ENCODE measurements around the gene ASB5.
"Not testable (repeated sequence)": the region's sequence is repeated elsewhere in the genome, so short reads cannot be mapped to it uniquely, and the experiment has no call there.

ASB5 gene

GRCh38 chr4:176292920-176293319 lies 23.9 kb upstream of the ASB5 start:
- no peaks in the 10 kb centered on the region for H3K4me1 Mint-ChIP-seq (ENCODE audit: low read depth)
- no peak overlapping the region for H3K27ac Mint-ChIP-seq
- no peaks in the 10 kb centered on the region for H3K27me3 Mint-ChIP-seq
- no peak overlapping the region for H3K4me3 Mint-ChIP-seq
- H3K36me3 Mint-ChIP-seq (ENCODE audit: low read depth), result no peaks in the 10 kb centered on the region
- H3K9me3 Mint-ChIP-seq, result no peaks in the 10 kb centered on the region
- intact Hi-C loops (cut with micrococcal nuclease), result no loop called here

- no peaks in the 10 kb centered on the region for H3K36me3 Mint-ChIP-seq (ENCODE audit: low read depth)
- no peaks in the 10 kb centered on the region for H3K4me1 Mint-ChIP-seq (ENCODE audit: low read depth)
- H3K27ac Mint-ChIP-seq, result no peak overlapping the region
- no peak overlapping the region for H3K4me3 Mint-ChIP-seq
- intact Hi-C loops (cut with micrococcal nuclease), result no loop called here
- no peaks in the 10 kb centered on the region for H3K27me3 Mint-ChIP-seq
- H3K9me3 Mint-ChIP-seq, result no peaks in the 10 kb centered on the region
Measured at GRCh38 chr4:176291748-176292147, 22.7 kb upstream of the ASB5 start.

GRCh38 chr4:176290520-176290919 lies 21.5 kb upstream of the ASB5 start:
- no peak overlapping the region for H3K4me3 Mint-ChIP-seq
- intact Hi-C loops (cut with micrococcal nuclease), result no loop called here
- no peak overlapping the region for H3K27ac Mint-ChIP-seq
- no peaks in the 10 kb centered on the region for H3K9me3 Mint-ChIP-seq
- no peaks in the 10 kb centered on the region for H3K27me3 Mint-ChIP-seq
- no peaks in the 10 kb centered on the region for H3K36me3 Mint-ChIP-seq (ENCODE audit: low read depth)
- H3K4me1 Mint-ChIP-seq (ENCODE audit: low read depth), result no peaks in the 10 kb centered on the region

DNA sequence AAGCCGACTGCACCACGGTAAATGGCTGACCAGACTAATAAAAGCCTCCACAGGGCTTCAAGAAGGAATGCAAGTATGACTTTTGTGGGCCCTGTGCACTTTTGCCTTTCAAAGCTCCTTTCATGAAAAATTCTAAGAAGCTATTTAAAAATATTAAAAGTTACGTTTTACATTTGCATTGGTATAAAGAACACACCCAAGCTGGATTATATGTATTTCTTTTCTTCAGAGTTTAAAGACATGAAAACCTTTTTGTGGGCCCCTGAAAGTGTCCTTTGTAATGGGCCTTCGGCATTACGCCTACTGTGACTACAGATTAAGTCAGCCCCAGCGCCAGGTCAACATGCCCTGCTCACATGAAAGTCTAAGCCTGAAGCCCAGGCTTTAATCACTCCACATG lies 20.5 kb upstream of the ASB5 start:
- H3K4me3 Mint-ChIP-seq, result no peak overlapping the region
- no peak overlapping the region for H3K27ac Mint-ChIP-seq
- no peaks in the 10 kb centered on the region for H3K9me3 Mint-ChIP-seq
- no peaks in the 10 kb centered on the region for H3K4me1 Mint-ChIP-seq (ENCODE audit: low read depth)
- no peaks in the 10 kb centered on the region for H3K36me3 Mint-ChIP-seq (ENCODE audit: low read depth)
- intact Hi-C loops (cut with micrococcal nuclease), result no loop called here
- H3K27me3 Mint-ChIP-seq, result no peaks in the 10 kb centered on the region

DNA sequence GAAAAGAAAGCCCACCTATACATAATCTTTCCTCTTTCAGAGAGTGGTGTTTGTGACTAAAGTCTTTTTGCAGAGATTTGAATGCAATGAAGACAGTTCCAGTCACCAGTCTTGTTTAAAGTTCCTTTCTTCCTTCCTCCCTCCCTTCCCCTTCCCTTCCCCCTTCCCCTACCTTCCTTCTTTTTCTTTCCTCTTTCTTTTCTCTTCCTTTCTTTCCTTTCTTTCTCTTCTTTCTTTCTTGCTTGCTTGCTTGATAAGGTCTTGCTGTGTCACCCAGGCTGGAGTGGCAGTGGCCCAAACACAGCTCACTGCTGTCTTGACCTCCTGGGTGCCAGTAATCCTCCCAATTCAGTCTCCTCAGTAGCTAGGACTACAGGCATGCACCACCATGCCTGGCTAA lies 19.0 kb upstream of the ASB5 start:
- Mint-ChIP-seq H3K4me3 (no peak overlapping the region), H3K27me3 (no peaks in the 10 kb centered on the region), H3K36me3 (ENCODE audit: low read depth) (no peaks in the 10 kb centered on the region), H3K4me1 (ENCODE audit: low read depth) (no peaks in the 10 kb centered on the region), H3K27ac (no peak overlapping the region), H3K9me3 (no peaks in the 10 kb centered on the region)
- intact Hi-C loops (cut with micrococcal nuclease), result no loop called here

DNA sequence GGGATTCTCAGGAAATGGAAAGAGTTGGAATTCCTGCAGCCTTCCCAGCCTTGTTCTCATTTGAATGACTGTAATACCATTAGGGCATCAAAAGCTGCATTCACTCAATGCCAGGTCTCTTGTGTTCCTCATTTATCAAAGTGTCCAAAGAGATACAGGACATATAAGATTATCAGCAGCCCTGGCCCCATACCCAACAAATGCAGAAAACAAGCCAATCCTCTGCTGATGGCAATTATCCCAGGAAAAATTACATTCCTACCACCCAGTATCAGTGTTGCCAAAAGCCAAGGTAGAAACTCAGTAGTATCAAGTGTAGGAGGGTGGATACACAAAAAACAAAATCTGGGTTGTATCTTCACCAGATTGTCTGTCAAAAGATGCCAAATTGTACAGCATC lies 18.5 kb upstream of the ASB5 start:
- Mint-ChIP-seq H3K27me3 (no peaks in the 10 kb centered on the region), H3K4me3 (no peak overlapping the region), H3K36me3 (ENCODE audit: low read depth) (no peaks in the 10 kb centered on the region), H3K4me1 (ENCODE audit: low read depth) (no peaks in the 10 kb centered on the region), H3K9me3 (no peaks in the 10 kb centered on the region), H3K27ac (no peak overlapping the region)
- intact Hi-C loops (cut with micrococcal nuclease), result no loop called here

GRCh38 chr4:176286728-176287127 lies 17.7 kb upstream of the ASB5 start:
- H3K4me1 Mint-ChIP-seq (ENCODE audit: low read depth), result no peaks in the 10 kb centered on the region
- intact Hi-C loops (cut with micrococcal nuclease), result no loop called here
- no peaks in the 10 kb centered on the region for H3K27me3 Mint-ChIP-seq
- no peaks in the 10 kb centered on the region for H3K9me3 Mint-ChIP-seq
- no peaks in the 10 kb centered on the region for H3K36me3 Mint-ChIP-seq (ENCODE audit: low read depth)
- H3K27ac Mint-ChIP-seq, result no peak overlapping the region
- no peak overlapping the region for H3K4me3 Mint-ChIP-seq

- intact Hi-C loops (cut with micrococcal nuclease), result not testable (repeated sequence)
Measured at GRCh38 chr4:176279560-176279959, 10.5 kb upstream of the ASB5 start.

DNA sequence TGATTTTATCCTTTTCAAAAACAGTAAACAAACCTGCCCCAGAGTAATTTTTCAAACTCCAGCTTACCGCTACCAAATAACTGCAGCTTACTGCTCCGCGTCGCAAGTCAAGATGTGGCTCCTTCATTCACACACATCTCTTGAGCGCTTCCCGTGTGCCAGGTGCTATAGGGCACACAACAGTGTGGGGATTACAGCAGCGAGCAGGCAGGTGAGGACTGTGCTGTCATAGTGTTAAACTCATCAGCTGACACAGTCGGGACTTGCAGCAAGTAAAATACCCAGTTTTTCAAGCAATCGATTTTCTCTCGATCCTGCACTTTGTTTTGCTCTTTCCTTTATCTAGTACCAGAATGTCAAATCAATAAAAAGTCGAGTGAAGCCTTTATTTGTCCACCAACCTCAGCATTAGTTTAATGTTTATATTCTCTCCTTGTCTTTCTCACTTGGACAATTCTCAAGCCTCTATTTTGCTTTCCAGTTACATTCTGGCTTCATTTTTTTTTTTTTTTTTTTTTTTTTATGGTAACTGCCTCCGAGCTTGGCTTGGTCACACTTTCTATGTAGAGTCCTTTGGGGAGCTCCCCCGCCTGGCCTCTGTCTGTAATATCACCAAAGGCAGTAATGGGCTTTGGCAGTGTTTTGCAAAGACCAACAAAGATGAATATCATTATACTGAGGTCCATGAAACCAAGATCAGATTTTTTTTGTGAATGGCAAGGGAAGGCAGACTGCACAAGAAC lies 8.3 kb upstream of the ASB5 start:
- intact Hi-C loops (cut with micrococcal nuclease), result loop anchor here (2.0 kb wide), 1 partner anchor 331 kb away; no protein-coding TSS in a partner anchor
- H3K9me3 Mint-ChIP-seq, result no peaks in the 10 kb centered on the region
- H3K27ac Mint-ChIP-seq, result no peak overlapping the region
- no peaks in the 10 kb centered on the region for H3K36me3 Mint-ChIP-seq (ENCODE audit: low read depth)
- no peaks in the 10 kb centered on the region for H3K4me1 Mint-ChIP-seq (ENCODE audit: low read depth)
- H3K4me3 Mint-ChIP-seq, result no peak overlapping the region
- peaks cover 2% of the 10 kb centered on the region for H3K27me3 Mint-ChIP-seq

More at GRCh38 chr4:176279560-176279959, 10.5 kb upstream of the ASB5 start:
- H3K4me1 Mint-ChIP-seq (ENCODE audit: low read depth); H3K9me3 Mint-ChIP-seq; H3K4me3 Mint-ChIP-seq; H3K27me3 Mint-ChIP-seq; H3K36me3 Mint-ChIP-seq (ENCODE audit: low read depth); H3K27ac Mint-ChIP-seq: not testable (repeated sequence)

- Mint-ChIP-seq H3K27me3 (peaks cover 2% of the 10 kb centered on the region), H3K4me1 (ENCODE audit: low read depth) (no peaks in the 10 kb centered on the region), H3K4me3 (no peak overlapping the region), H3K36me3 (ENCODE audit: low read depth) (no peaks in the 10 kb centered on the region), H3K9me3 (no peaks in the 10 kb centered on the region), H3K27ac (no peak overlapping the region)
- intact Hi-C loops (cut with micrococcal nuclease), result loop anchor here (2.0 kb wide), 1 partner anchor 330 kb away; no protein-coding TSS in a partner anchor
Measured at GRCh38 chr4:176276710-176277109, 7.7 kb upstream of the ASB5 start.

GRCh38 chr4:176274441-176274840 lies 5.4 kb upstream of the ASB5 start:
- Mint-ChIP-seq H3K27me3 (peaks cover 2% of the 10 kb centered on the region), H3K4me3 (no peak overlapping the region), H3K27ac (no peak overlapping the region), H3K4me1 (ENCODE audit: low read depth) (no peaks in the 10 kb centered on the region), H3K36me3 (ENCODE audit: low read depth) (no peaks in the 10 kb centered on the region), H3K9me3 (no peaks in the 10 kb centered on the region)
- intact Hi-C loops (cut with micrococcal nuclease), result no loop called here

GRCh38 chr4:176273736-176274135 lies 4.7 kb upstream of the ASB5 start:
- Mint-ChIP-seq H3K27me3 (peaks cover 2% of the 10 kb centered on the region), H3K27ac (no peak overlapping the region), H3K4me3 (no peak overlapping the region), H3K36me3 (ENCODE audit: low read depth) (no peaks in the 10 kb centered on the region), H3K4me1 (ENCODE audit: low read depth) (no peaks in the 10 kb centered on the region), H3K9me3 (no peaks in the 10 kb centered on the region)
- intact Hi-C loops (cut with micrococcal nuclease), result no loop called here

DNA sequence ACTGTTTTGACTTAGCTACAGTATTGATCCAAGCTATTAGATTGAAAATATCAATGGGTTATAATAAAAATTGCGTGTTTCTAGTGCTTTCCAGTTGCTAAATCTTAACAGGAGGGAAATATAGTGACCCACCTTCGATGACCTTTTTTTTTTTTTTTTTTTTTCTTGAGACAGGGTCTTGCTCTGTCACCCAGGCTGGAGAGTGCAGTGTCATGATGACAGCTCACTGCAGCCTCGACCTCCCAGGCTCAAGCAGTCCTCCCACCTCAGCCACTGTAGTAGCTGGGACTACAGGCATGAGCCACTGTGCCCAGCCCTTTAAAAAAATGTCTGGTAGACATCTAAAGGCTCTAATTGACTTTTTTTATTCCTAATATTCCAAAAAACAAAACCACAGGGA lies 3.8 kb upstream of the ASB5 start:
- intact Hi-C loops (cut with micrococcal nuclease), result no loop called here
- H3K4me1 Mint-ChIP-seq (ENCODE audit: low read depth), result no peaks in the 10 kb centered on the region
- H3K27me3 Mint-ChIP-seq, result peaks cover 2% of the 10 kb centered on the region
- H3K9me3 Mint-ChIP-seq, result no peaks in the 10 kb centered on the region
- H3K27ac Mint-ChIP-seq, result no peak overlapping the region
- no peak overlapping the region for H3K4me3 Mint-ChIP-seq
- H3K36me3 Mint-ChIP-seq (ENCODE audit: low read depth), result no peaks in the 10 kb centered on the region

- Mint-ChIP-seq H3K36me3 (ENCODE audit: low read depth) (no peaks in the 10 kb centered on the region), H3K27me3 (peaks cover 2% of the 10 kb centered on the region), H3K4me1 (ENCODE audit: low read depth) (no peaks in the 10 kb centered on the region), H3K27ac (no peak overlapping the region), H3K9me3 (no peaks in the 10 kb centered on the region), H3K4me3 (no peak overlapping the region)
- intact Hi-C loops (cut with micrococcal nuclease), result no loop called here
Measured at GRCh38 chr4:176271749-176272148, 2.7 kb upstream of the ASB5 start.

- intact Hi-C loops (cut with micrococcal nuclease), result no loop called here
- Mint-ChIP-seq H3K4me3 (no peak overlapping the region), H3K4me1 (ENCODE audit: low read depth) (no peaks in the 10 kb centered on the region), H3K27ac (no peak overlapping the region), H3K9me3 (no peaks in the 10 kb centered on the region), H3K36me3 (ENCODE audit: low read depth) (no peaks in the 10 kb centered on the region), H3K27me3 (peaks cover 2% of the 10 kb centered on the region)
Measured at GRCh38 chr4:176270669-176271068, 1.6 kb upstream of the ASB5 start.
